Astrocyte of the hippocampus (primary cell): ENCODE data around the gene RAB1B.

ENCODE experiments used
- DNase-seq: peaks from one replicate; pipeline ENCODE4 v3.0.0; 2011; ENCODE audit warnings: low read depth, low spot score

RAB1B gene

DNA sequence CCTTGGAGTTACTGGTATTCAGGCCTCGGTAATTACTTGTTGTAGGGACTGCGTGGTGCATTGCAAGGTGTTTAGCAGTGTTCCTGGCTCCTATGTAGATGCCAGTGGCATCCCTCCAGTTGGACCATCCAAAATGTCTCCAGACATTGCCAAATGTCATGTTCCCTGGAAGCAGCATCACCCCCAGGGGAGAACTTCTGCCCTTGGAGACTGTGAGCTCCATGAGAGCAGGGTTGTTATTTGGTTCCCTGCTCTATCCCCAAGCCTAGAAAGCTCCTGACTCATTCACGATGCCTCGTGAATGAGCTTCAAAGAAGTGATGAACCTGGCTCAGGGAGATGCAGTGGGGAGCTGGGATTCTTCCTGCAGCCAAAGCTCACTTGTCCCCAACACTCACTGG, 53.2 kb downstream of the RAB1B start:
- DNase-seq: no peak

GRCh38 chr11:66322732-66323427, 54.4 kb downstream of the RAB1B start:
- DNase-seq: no peak

DNA sequence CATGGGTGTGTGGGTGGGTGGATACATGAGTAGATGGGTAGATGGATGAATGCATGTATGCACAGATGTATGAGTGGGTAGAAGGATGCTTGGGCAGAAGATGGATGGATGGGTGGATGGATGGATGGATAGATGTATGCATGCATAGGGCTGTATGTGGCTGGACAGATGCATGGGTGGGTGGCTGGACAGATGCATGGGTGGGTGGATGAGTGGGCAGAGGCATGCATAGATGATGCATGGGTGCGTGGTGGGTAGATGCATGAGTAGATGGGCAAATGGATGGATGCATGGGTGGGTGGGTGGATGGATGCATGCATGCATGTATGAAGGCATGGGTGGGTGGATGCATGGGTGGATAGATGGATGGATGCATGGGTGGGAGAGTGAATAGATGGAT, 55.2 kb downstream of the RAB1B start:
- DNase-seq: no peak

DNA sequence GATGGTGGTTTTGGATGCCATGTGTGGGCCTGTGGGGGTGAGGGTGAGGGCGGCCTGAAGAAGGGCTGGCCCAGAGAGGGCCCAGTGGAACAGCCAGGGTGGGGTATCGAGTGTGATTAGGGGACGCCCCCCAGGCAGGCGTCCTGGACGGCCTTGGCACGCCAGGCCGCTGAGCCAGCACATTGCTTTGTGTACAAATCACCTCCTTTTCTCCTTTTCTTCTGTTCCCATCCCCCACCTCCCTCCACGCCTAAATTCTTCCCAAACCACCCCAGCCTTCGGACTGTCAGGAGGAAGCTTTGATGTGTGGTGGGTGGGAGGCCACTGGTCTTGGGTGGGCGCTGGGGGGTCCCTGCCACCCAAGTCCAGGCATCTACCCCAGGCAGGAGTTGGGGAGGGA, 56.2 kb downstream of the RAB1B start:
- DNase-seq: peak; percentile 67

DNA sequence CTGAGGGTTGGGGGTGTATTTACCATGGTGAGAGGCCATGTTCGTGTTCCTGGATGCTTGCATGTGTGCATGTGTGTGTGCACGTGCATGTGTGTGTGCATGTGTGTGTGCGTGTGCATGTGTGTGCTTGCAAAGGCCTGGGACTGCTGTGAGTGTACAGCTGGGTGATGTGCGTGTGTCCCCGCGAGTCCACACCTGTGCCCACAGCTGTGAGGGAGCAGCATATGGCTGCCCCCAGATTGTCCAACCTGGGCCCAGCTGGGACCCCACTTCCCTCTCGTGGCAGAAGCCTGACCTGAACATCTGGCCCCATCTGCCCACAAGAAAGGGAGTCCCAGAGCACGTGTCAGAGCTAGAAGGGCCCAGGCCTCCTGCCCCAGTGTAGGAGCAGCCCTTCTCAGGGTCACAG, 56.8 kb downstream of the RAB1B start:
- no peak for DNase-seq

GRCh38 chr11:66326261-66327111, 58.0 kb downstream of the RAB1B start:
- DNase-seq: peak; percentile 52
